SH-SY5Y (cell line): ENCODE results near the gene MACIR.

Source experiments
- GATA2 ChIP-seq: IDR thresholded peaks from 2 replicates; pipeline ENCODE4 v1.6.1; 2011; ENCODE audit warnings: mild to moderate bottlenecking, low read depth, low read length
- GATA3 ChIP-seq: IDR thresholded peaks from 2 replicates; pipeline ENCODE4 v1.6.1; 2011; ENCODE audit warnings: low read depth, mild to moderate bottlenecking, low read length, moderate library complexity

The MACIR gene, protein sequence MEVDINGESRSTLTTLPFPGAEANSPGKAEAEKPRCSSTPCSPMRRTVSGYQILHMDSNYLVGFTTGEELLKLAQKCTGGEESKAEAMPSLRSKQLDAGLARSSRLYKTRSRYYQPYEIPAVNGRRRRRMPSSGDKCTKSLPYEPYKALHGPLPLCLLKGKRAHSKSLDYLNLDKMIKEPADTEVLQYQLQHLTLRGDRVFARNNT

GRCh38 chr5:103258368-103258956 lies at the start of gene MACIR:
MACIR (plus strand) TSS chr5:103258763; CDS start chr5:103275920, 17,157 bp downstream.
- TF ChIP-seq GATA2 (no peak), GATA3 (no peak)

GRCh38 chr5:103209065-103209464 lies 49.5 kb upstream of the MACIR start:
- peak; percentile 73 for TF ChIP-seq GATA3
- peak; percentile 66; the same call in 1 of the 2 replicates for TF ChIP-seq GATA2

- TF ChIP-seq GATA2 = no peak
- no peak for TF ChIP-seq GATA3
Measured at GRCh38 chr5:103210952-103211351, 47.6 kb upstream of the MACIR start.

GRCh38 chr5:103211576-103212561 lies 46.7 kb upstream of the MACIR start:
- TF ChIP-seq GATA2 (no peak), GATA3 (no peak)

- no peak for TF ChIP-seq GATA3
- no peak for TF ChIP-seq GATA2
Measured at GRCh38 chr5:103216137-103216536, 42.4 kb upstream of the MACIR start.

DNA sequence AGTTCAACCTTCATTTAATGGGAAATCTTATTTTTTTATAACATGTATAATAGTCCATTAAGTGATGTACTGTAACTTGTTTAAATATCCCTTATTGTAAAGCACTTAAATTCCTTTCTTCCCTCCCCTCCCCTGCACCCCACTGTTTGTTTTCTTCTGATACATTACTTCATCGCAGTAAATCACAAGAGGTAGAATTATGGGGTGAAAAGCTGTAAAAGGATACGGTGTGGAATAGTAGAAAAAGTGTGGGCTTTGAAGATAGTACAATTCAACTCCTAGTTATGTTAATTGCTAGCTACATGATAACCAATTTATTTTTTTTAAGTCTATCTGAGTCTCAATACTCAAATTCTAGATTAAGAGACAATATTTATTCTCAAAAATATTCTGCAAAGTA lies 41.9 kb upstream of the MACIR start:
- TF ChIP-seq GATA3 (no peak), GATA2 (no peak)

- no peak for TF ChIP-seq GATA2
- TF ChIP-seq GATA3 = no peak
Measured at GRCh38 chr5:103217101-103217500, 41.5 kb upstream of the MACIR start.

DNA sequence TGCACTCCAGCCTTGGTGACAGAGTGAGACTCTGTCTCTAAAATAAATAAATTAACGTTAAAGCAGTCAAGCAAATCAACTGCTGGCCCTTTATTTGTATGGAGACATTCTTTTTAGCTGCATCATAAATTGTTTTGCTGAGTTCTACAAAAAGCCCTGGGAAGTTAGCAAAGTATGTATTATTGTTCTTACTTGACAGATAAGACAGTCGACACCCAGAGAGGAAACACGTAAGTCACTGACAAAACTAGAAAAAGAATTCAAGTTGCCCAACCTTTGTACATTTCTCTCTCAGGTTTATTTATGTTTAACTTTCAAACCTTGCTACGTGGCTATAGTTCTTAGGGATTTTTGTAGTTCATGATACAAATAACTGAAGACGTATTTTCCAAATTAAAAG lies 40.4 kb upstream of the MACIR start:
- TF ChIP-seq GATA3 = no peak
- no peak for TF ChIP-seq GATA2

DNA sequence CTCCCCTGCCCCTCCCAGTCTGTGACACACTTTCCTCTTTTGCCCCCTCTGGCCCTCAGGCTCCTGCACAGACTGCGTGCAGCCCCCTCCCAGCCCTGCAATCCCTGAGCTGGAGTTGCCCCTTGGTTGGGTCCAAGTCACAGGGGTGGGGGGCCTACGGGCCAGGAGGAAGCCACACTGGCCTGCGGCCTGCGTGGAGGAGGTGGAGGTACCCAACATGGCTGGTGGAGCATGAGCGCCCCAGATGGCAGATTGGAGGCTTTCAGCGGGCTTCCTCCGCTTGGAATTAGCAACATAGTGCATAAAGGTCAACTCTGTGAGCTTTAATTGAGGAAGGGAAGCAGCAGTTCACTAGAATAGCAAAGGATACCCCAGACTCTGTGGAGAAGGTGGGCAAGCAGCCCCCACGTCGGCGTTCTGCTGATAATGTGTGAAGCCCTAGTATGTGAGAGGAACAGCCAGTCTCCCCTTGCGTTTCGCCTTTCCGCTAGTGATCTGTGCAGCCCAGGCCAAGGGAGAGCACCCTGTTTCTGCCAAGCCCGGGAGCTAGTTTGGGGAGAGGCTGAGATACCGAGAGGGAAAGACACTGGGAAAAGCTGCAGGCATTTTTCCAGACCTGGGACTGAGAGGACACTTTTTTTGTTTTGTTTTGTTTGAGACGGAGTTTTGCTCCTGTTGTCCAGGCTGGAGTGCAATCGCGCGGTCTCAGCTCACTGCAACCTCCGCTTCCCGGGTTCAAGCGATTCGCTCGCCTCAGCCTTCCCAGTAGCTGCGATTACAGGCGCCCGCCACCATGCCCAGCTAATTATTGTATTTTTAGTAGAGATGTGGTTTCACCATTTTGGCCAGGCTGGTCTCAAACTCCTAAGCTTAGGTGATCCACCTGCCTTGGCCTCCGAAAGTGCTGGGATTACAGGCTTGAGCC lies 35.3 kb upstream of the MACIR start:
- TF ChIP-seq GATA3 = no peak
- no peak for TF ChIP-seq GATA2

GRCh38 chr5:103224118-103224893 lies 34.3 kb upstream of the MACIR start:
- TF ChIP-seq GATA2 = no peak
- no peak for TF ChIP-seq GATA3

DNA sequence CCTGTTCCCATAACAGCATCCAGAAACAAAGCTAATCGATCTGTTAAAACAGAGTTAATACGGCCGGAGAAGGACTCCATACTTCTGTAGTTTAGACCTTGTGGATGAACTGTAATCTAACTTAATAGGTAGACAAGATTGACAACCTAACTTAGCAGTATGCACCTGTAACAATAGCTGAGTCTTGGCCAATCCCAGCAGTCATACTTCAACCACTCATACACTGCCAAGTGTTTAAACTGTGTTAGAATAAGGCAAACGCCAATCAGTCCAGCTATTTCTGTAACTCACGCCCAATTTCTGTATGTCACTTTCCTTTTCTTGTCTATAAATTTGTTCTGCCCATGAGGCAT lies 33.7 kb upstream of the MACIR start:
- TF ChIP-seq GATA3 (no peak), GATA2 (no peak)

DNA sequence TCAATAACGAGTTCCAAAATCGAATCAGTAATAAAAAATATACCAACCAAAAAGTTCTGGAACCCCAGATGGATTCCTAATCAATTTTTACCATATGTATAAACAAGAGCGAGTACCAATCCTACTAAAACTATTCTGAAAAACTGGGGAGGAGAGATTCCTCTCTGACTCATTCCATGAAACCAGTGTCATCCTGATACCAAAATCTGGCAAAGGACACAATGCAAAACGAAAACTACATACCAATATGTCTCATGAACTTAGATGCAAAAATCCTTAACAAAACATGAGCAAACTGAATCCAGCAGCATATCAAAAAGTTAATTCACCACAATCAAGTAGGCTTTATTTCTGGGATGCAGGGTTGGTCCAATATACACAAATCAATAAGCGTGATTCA lies 30.5 kb upstream of the MACIR start:
- TF ChIP-seq GATA2 = no peak
- no peak for TF ChIP-seq GATA3

GRCh38 chr5:103228588-103228987 lies 30.0 kb upstream of the MACIR start:
- TF ChIP-seq GATA3 (no peak), GATA2 (no peak)
